ENCODE measurements around the gene MON1B.
A peak's percentile ranks its signal among the peaks of the same experiment; 100 is the strongest.
"Not testable (repeated sequence)": the region's sequence is repeated elsewhere in the genome, so short reads cannot be mapped to it uniquely, and the experiment has no call there.

MON1B gene

GRCh38 chr16:77199211-77199610 lies 8.2 kb downstream of the MON1B start, which contains the start of gene SYCE1L:
SYCE1L (plus strand) TSS chr16:77199408; CDS start chr16:77199452, 44 bp downstream.
- no peak for DNase-seq

DNA sequence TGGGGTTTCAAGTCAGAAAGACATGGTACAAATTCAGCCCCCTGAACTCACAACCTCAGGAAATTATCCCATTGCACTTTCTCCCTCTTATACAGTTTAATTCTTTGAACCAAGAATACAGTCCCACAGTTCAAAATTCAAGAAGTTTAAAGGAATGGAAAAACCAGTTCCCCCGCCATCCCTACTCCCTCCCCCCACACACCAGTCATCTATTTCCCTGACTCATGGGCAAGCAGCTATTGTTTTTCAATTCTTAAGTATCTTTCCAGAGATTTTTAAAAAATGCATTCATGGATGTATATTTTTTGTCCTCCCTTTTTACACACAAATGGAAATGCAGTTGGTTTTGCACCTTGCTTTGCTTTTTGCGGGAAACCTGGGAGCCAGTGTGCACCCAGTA lies 15.5 kb downstream of the MON1B start:
- DNase-seq: no peak

GRCh38 chr16:77207030-77207429 lies 16.0 kb downstream of the MON1B start:
- no peak for DNase-seq

DNA sequence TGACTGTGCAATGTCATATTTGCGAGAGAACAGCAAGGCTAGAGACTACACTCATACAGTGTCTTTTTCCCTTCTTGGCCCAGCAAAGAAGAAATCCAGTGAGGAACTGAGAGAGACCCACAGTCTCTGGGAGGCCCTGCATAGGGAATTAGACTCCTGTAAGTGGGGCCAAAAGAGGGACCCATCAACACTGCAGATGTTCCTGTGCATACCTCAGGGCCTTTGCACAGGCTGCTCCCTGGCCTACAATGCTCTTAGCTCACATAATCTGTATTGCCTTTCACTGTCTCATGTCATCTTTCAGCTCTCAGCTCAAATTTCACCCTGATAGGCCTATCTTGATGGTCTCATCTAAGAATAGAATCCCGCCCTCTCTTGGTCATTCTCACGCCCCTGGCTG lies 17.4 kb downstream of the MON1B start:
- no peak for DNase-seq

- peak; percentile 72 for DNase-seq
Observed at GRCh38 chr16:77211880-77212740, 21.1 kb downstream of the MON1B start.

- DNase-seq: peak; percentile 22
Observed at GRCh38 chr16:77212741-77213541, 22.0 kb downstream of the MON1B start.

GRCh38 chr16:77213542-77214106 lies 22.6 kb downstream of the MON1B start:
- no peak for DNase-seq

GRCh38 chr16:77214411-77215138 lies 23.6 kb downstream of the MON1B start:
- no peak for DNase-seq

DNA sequence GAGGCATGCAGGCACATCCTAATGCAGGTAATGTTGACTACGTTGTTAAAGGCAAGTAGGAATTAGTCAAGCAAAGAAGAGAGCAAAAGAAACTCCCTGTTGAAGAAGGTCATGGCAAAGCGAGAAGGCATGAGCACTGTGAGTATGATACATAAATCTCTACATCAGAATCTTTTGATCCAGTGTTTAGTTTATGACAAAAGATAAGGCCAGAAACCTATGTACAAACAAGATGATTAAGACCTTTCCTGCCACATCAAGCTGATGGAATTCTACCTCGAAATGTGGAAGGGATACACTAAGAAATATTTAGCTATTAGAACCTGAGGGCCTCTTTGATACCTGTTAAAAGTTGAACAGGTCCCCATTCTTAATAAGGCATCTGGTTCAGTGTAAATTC lies 28.4 kb downstream of the MON1B start:
- DNase-seq: no peak

DNA sequence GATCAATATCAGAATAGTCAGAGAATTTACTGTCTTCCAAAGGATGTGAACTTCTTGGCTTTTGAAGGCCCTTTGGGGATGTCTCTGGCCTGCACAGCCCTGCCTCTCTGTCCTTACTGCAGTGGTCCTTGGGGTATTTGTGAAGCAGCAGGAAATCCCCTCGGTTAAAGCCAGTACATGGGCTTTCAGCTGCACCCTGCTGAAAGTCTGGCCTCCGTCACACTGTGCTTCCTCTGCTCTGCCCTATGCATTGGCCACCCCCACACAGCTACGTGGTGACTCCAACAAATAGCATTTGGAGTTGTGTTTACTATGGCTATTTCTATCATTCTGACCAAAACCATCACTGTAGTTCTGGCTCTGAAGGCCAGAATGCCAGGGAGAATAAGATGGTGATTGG lies 29.4 kb downstream of the MON1B start:
- DNase-seq: no peak

DNA sequence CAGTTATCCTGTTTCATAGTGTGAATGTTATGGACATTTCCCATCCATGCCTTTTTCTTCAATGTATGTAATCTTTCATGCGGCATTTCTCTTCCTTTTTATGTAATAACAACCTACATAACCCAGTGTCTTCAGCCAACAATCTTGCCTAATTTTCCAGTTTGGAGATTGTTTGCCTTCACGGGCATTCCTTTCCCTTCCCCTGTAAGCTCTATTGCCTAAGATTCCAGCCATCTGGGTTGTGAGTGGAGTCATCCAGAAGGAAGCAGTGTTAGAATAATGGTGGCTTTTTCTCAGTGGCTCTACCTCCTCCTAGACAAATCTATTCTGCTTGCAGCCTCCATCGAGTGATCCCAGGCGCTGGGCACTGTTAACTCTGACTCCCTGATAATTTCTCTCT lies 30.5 kb downstream of the MON1B start:
- no peak for DNase-seq

DNA sequence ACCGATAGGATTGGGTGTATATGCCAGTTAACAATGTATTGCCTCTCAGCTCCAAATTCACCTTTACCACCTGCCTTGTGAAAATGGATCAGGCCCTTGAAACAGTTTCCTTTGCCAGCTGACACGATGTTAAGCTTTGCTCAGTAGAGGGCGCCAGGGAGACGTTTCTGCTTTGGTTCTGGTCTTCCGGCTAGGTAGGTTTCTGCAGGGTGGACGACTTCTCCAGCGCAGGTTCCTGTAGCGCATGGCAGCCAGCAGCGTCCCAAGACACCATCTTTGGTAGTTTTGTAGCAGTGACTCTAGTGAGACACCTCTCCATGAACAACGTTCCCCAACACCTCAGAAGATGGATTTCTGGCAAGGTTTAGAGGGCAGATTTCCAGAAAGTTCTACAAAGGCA lies 32.2 kb downstream of the MON1B start:
- DNase-seq: peak; percentile 31

GRCh38 chr16:77225182-77225581 lies 34.2 kb downstream of the MON1B start:
- no peak for DNase-seq

DNA sequence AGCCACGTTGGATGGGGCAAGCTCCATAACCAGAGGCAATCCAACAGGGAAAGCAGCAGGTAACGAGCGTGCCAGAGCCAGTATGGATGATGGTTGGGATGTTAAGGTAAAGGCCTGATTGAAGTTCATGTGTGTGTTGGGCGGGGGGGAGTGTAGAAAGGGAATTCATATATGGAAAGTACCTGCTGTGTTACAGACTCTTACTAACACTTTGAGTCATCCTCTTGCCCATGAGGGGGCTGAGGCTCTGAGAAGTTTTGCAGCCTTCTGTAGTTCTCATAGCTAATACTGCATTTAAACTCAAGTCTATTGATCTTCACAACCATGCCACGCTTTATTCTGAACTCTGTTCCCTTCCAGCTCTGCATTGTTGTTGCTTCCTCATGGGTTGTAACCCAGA lies 36.8 kb downstream of the MON1B start:
- no peak for DNase-seq

DNA sequence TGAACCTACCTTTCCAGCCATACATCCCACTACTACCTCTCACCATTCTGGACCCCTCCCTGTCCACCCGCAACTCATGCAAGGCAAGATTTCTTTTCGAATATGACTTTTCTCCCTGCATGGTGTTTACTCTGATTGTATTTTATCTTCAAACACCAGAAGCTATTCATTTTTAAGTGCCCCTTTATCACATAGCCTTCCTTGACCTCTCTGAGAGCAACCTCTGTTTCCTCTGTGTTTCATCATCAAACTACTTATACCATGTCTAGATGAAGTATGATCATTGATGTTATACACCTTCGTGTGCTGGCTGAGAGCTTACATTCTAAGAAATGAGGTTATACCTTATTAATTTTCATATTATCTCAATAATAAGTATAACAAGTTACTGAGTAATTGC lies 40.1 kb downstream of the MON1B start:
- no peak for DNase-seq

DNA sequence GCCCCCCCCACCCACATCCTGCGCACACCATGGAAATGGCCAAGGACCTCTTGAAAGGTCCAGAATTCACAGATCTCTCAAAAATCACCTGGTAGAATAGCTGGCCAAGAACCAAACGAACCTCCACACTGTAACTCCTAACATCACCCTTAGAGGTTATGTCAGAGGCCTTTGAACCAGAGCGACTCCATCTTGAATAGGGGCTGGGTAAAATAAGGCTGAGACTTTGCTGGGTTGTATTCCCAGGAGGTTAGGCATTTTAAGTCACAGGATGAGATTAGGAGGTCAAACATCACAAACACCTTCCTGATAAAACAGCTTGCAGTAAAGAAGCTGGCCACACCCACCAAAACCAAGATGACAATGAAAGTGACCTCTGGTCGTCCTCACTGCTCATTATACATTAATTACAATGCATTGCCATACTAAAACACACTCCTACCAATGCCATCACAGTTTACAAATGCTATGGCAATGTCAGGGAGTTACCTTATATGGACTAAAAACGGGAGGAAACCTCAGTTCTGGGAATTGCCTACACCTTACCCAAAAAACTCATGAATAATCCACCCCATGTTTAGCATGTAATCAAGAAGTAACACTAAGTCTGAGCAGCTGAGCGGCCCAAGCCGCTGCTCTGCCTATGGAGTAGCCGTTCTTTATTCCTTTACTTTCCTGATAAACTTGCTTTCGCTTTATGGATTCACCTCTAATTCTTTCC lies 43.0 kb downstream of the MON1B start:
- no peak for DNase-seq

GRCh38 chr16:77234611-77235010 lies 43.6 kb downstream of the MON1B start:
- DNase-seq: no peak

GRCh38 chr16:77236063-77236511 lies 45.1 kb downstream of the MON1B start:
- peak; percentile 83 for DNase-seq

DNA sequence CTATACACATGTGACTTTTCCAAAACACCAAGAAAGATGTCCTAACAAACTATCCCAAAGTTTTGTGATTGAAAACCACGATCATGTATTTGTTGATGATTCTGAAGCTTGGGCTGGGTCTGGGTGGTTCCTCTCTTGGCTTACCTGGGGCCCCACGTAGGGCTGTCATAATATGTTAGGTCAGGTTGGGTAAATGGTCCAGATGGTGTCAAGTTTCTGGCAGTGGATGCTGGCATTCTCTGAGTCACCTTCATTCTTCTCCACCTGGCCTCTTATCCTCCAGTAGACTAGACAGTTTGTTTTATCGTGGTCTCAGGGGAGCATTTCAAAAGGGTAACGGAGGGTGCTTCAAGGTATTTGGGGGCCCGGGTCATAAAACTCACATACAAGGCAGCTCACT lies 47.6 kb downstream of the MON1B start:
- DNase-seq: no peak

- DNase-seq: not testable (repeated sequence)
Observed at GRCh38 chr16:77242471-77242870, 51.5 kb downstream of the MON1B start.

GRCh38 chr16:77246150-77246549 lies 55.2 kb downstream of the MON1B start:
- DNase-seq: no peak

- DNase-seq: no peak
Observed at GRCh38 chr16:77250400-77250799, 59.4 kb downstream of the MON1B start.

Data from COR-L47 (cell line).